GM18951 (cell line): ENCODE results near the gene ADAD2.
A peak's percentile ranks its signal among the peaks of the same experiment; 100 is the strongest.

Source experiments
- POLR2A ChIP-seq: IDR thresholded peaks from 4 replicates; pipeline ENCODE4 v1.6.1; 2011; ENCODE audit warnings: mild to moderate bottlenecking; ENCODE audit not compliant: insufficient read length, insufficient read depth; ENCODE audit errors: extremely low read depth
- in situ Hi-C: fragments of 300-500 bp; cut with MboI; formaldehyde crosslinking; loops from one replicate; pipeline ENCODE4 v1.12.0; 2022; ENCODE audit warnings: low sequenced_read_pairs, mixed read lengths, inconsistent platforms; ENCODE audit not compliant: unreplicated experiment

ADAD2 gene

DNA sequence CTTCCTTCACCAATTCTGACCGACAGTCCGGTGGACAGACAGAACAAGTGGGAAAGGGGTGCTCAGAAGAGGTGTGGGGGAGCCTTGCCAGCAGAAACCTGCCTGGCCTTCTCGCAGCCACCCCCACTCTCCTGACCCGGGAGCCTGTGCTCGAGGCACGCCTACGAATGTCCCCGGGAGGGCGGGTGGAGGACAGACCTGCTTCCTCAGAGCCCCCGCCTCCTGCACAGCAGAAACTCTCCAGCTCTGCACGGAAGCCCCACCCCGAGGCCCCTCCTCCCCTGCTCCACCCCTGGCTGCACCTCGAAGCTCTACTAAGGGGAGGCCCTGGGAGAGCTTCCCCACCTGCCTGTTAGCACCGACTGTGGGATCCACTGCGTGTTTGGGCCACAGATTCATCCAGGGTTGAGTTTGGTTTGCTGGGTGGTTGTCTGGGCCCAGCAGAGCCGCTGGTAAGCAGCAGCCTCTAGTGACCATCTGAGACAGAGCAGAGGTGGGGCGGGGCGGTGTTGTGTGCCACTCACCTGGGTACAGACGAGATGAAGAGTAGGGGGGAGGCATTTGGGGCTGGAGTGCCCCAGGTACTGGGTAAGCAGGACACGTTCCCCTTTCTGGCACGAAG lies 10.3 kb upstream of the ADAD2 start:
- no peak for TF ChIP-seq POLR2A
- in situ Hi-C loops = loop anchor here (25.0 kb wide), 1 partner anchor 218 kb away; the partner anchor contains the start of genes NECAB2 and OSGIN1

DNA sequence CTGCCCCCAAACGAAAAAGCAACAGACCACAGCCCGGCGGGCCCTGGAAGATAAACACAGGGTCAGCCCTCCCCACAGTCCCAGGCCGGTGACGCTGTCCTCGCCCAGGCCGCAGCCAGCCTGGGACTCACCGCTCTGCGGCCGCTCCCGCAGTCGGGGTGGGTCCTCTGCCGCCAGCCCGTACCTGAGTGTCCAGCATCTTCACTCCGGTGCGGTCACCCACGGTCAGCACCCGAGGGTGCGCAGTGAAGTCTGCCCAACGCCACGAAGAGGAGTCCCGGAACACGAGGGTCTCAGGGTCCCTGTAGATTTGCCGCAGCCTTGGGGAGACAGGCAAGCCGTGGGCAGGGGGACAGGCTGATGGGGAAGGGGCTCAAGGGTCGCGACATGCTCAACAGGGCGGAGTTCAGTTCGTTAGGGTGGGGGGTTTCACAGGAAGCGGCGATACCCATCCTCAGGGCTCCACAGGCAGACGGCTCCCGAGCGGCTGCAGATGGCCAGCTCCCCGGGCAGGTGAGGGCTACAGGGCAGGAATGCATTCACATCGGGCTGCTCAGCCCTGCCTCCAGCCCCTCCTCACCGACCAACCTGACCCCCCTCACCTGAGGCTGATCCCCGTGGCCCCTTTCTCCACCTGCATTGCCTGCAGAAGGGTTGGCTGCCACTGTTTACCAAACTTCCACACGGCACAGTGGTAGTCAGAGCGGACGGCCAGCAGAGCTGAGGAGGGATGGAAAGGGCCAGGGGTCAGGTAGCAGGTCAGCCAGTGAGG lies 9.6 kb upstream of the ADAD2 start:
- TF ChIP-seq POLR2A = no peak
- in situ Hi-C loops = loop anchor here (25.0 kb wide), 1 partner anchor 219 kb away; the partner anchor contains the start of genes NECAB2 and OSGIN1

GRCh38 chr16:84182104-84182503 lies 8.9 kb upstream of the ADAD2 start:
- in situ Hi-C loops = loop anchor here (25.0 kb wide), 1 partner anchor 220 kb away; the partner anchor contains the start of genes NECAB2 and OSGIN1
- no peak for TF ChIP-seq POLR2A

DNA sequence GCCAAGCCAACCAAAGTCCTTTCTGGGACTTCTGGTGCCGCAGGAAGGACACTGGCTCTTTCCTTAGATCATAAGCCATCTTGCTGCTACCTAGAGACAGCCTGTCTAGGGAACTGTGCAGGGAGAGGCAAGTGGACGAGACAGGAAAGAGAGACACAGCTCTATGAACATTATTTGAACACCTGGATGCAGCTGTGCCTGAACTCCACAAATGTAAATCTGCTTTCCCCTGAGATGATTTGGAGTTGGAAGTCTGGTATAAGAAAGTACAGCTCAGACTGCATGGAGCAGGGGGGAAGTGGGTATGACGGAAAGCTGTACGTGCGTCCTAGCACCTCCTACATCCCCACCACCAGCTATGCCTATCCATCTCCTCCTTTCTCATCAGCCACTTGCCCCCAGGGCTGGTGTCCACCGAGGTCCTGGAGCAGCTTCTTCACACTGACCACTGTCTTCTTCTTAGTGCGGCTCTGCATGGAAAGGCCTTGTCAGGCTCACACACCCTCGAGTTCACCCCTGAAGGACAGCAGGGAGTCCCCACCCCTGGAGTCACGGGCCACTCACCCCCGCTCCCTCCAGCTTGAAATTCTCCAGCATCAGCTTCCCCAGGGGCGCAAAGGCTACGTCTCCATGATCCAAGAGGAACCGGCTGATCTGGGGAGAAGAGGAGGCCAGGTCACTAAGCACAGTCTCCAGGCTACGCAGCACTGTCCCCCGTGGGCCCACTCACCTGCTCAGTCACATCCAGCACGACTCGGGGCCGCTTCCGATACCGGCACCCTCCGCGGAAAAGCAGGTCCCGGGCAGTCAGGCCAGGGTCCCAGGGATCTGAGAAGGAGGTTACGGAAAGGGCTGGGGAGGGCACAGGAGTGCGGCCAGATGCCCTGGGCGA lies 8.0 kb upstream of the ADAD2 start:
- TF ChIP-seq POLR2A = no peak
- in situ Hi-C loops = loop anchor here (25.0 kb wide), 1 partner anchor 221 kb away; the partner anchor contains the start of genes NECAB2 and OSGIN1

- no peak for TF ChIP-seq POLR2A
- in situ Hi-C loops = loop anchor here (25.0 kb wide), 1 partner anchor 221 kb away; the partner anchor contains the start of genes NECAB2 and OSGIN1
Observed at GRCh38 chr16:84183572-84183875, 7.4 kb upstream of the ADAD2 start.

- in situ Hi-C loops = loop anchor here (25.0 kb wide), 1 partner anchor 222 kb away; the partner anchor contains the start of genes NECAB2 and OSGIN1
- TF ChIP-seq POLR2A = no peak
Observed at GRCh38 chr16:84183911-84184591, 6.9 kb upstream of the ADAD2 start.

GRCh38 chr16:84184775-84185174 lies 6.2 kb upstream of the ADAD2 start:
- TF ChIP-seq POLR2A = no peak
- in situ Hi-C loops = loop anchor here (25.0 kb wide), 1 partner anchor 222 kb away; the partner anchor contains the start of genes NECAB2 and OSGIN1

GRCh38 chr16:84186685-84187437 lies 4.1 kb upstream of the ADAD2 start, which contains the start of gene TAF1C:
TAF1C (minus strand) TSS chr16:84187057; CDS start chr16:84184988, 2,069 bp downstream.
- TF ChIP-seq POLR2A = peak; percentile 88
- in situ Hi-C loops = loop anchor here (25.0 kb wide), 1 partner anchor 225 kb away; the partner anchor contains the start of genes NECAB2 and OSGIN1

DNA sequence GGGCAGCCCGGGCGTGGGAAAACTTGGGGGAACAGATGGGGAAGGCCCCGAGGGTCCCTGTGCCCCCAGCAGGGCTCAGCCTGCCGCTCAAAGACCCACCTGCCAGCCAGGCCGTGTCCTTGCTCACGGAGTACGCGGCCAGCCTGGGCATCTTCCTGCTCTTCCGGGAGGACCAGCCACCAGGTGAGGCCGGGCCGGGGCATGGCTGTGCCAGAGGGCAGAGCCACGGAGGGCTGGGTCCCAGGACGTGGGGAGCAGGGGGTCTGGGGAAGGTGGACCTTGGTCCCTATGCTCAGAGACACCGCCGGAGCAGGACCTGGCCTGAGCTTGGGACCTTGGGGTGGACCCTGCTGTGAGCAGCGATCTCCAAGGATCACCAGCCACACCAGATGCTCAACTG lies 509 bp downstream of the ADAD2 start:
- TF ChIP-seq POLR2A = no peak
- in situ Hi-C loops = loop anchor here (25.0 kb wide), 1 partner anchor 229 kb away; the partner anchor contains the start of genes NECAB2 and OSGIN1

DNA sequence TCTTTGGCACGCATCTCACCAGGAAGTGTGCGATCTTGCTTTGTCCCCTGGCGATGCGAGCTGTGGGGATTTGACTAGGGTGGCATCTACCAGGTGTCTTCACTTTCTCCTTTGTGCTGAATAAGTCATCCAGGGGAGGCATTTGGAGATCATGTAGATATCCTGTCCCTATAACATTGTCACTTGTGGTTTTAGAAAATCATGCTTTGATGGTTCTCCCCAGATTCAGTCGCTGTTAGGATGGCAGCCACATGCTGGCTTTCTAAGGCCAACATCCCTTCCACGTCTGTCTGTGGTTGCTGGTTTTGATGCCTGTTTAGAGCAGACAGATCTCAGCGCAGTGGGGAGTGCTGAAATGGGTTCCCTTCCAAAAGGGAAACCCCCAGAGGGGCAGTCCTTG lies 2.5 kb downstream of the ADAD2 start:
- no peak for TF ChIP-seq POLR2A
- in situ Hi-C loops = loop anchor here (25.0 kb wide), 1 partner anchor 231 kb away; the partner anchor contains the start of genes NECAB2 and OSGIN1

- in situ Hi-C loops = loop anchor here (25.0 kb wide), 1 partner anchor 232 kb away; the partner anchor contains the start of genes NECAB2 and OSGIN1
- no peak for TF ChIP-seq POLR2A
Observed at GRCh38 chr16:84194018-84194417, 3.1 kb downstream of the ADAD2 start.
